ENCODE data around the gene CDCA4.

Gene CDCA4

DNA sequence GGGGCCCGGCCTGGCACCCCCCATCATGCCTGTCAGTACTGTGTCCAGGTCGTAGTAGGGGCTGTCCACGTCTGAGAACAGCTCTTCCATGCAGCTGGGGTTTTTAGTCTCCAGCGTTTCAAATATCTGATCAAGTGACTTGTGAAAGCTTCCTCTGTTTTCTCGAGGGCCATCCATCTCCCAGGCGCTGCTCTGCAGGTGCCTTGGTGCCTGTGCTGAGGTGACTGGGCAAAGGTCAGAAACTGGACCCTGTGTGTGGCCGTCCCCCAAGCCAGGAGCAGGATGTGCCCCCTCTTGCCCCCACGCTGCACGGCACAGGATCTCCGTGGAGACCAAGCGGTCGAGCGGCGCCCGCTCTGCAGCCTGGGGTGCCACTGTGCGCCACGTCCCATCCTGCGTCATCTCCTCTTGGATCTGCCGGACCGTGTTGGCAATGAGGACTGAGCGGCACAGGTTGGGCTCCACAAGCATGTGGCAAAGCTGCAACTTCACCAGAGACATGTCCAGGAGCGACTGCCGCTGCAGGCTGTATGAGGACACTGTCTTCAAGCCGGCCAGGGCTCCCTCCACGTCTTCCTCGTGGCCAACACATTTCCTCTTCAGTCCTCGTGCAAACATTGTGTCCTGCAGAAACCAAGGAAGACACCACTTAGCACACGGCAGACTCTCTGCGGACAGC, 9.4 kb downstream of the CDCA4 start:
- DNase-seq = no peak

GRCh38 chr14:105010891-105011291, 10.0 kb downstream of the CDCA4 start:
- DNase-seq = no peak

DNA sequence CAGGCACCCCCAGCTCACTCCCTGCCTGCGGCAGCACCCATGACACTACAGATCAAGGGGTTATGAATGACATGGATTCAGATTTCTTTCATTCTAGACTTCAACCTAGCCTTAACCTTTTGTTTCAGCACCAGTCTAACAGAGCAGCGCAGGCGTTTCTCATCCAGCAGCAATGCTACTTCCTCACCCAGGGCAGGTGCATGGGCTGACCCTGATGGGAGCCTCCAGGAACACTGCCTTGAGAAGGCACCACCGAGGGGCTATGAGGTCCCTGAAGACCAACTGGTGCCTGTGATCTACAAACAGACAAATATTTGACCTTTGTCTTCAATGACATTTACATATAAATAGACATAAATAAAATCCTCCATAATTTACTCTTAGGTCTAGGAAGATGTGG, 10.8 kb downstream of the CDCA4 start:
- no peak for DNase-seq

GRCh38 chr14:105007593-105008264, 13.2 kb downstream of the CDCA4 start:
- no peak for DNase-seq

DNA sequence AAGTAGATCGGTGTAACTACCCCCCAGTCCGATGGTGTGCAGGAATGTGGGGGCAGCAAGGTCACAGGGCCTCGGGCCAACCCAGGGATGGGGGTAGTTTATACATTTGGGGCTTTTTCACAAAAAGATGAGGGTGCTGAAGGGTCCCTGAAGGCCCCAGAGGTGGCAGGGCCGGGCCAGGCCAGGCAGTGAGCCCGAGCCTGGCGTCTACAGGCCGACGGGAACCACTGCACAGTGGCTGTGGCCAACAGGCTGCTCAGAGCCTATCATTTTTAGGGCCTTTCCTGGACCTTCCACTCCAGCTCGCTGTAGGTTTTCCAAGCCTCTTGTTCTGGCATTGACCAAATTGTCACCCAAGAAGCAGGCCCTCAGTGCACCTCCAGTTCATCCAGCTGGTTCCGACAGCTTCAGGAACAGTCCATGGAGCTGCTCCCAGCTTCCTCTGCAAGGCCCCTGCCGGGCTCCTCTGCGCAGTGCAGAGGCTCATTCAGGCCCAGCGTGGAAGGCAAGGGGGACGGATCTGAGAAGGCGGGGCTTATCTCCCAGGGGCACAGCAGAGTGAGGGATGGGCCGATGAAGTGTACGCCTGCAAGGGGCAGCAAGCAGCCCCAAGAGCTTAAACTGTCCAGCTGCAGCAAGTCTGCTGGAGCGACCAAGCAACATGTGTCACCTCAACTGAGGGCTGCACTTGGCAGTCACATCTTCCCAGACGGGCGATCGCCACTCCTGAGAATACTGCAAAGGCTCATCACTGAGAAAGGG, 13.9 kb downstream of the CDCA4 start:
- DNase-seq = no peak

GRCh38 chr14:105005929-105006830, 14.7 kb downstream of the CDCA4 start:
- no peak for DNase-seq

DNA sequence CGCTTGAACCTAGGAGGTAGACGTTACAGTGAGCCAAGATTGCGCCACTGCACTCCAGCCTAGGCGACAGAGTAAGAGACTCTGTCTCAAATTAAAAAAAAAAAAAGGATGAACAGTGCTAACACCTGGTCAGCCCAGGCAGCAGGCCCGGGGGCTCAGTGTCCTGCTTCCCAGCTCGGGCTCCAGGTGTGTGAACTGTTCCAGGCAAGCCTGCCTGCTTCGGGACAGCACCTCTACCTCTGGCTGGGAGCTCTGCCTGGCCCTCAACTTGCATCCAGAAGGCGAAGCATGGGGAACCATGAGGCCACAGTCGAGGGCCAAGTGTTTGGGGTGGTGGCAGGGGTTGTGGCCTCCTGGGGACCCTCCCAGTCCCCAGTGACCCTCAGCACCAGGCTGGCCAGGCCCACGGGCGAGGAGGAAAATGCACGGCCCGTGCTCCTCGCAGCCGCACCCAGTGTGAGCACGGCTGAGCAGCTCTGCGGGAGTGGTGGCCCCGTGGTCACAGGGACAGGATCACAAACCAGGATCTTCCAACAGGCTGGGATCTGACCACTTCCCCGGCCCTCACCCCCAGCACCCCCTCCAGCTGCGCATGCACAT, 15.5 kb downstream of the CDCA4 start:
- no peak for DNase-seq

DNA sequence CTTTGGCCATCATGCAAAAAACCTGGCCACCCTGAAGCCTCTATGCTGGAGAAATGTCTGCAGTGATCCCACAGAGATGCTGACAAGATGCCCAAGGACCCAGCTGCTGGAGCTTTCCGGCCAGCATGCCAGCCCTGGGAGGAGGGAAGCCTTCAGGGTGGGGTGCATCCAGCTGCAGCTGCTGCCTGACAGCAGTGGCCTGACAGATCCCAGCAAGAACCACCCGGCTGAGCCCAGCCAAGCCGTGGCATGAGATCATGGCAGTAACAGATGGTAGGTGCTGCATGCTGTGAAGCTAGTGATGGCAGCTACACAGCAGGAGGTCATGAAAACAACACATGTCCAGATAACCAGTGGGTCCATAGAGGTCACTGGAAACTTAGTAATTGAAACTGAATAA, 21.5 kb downstream of the CDCA4 start:
- no peak for DNase-seq

DNA sequence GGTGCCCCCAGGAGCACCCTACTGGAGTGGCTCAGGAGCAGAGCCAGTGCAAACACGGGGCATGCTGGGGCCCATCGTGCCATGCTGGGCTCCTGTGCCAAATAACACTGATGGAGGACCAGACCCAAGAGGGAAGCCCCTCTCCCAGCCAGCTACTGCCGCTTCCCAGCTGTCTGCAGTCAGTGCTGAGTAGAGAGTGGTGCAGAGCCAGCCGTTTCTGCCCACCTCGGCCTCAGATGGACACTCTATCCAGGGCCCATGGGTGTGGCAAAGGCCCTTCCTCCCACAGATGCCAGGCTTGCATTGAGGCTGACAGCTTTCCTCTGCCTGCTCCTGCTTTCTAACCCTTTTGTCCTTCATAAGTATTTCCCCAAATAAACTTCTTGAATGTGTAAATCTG, 22.1 kb downstream of the CDCA4 start:
- DNase-seq = no peak

GRCh38 chr14:104996483-104996882, 24.4 kb downstream of the CDCA4 start:
- DNase-seq = no peak

DNA sequence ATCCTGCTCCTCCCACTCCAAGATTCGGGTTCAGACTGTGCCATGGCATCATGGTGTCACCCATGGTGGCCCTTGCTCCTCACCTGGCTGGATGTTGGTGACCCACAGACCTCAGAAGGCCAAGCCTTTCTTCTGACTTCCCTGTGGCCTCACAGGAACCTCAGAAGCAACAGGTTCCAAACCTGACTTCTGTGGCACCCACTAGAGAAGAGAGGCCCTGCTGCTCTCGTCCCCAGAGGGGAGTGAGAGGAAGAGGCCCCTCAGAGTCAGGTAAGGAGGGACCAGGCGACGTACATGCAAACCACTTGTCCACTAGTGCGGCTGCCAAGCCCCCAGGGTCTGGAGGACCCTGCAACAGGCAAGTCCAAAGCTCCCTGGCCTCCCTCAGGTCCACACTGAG, 24.9 kb downstream of the CDCA4 start:
- DNase-seq = no peak

- DNase-seq = no peak
These were observed 25.9 kb downstream of the CDCA4 start for GRCh38 chr14:104994978-104995377.

GRCh38 chr14:104993808-104994591, 26.9 kb downstream of the CDCA4 start:
- no peak for DNase-seq

DNA sequence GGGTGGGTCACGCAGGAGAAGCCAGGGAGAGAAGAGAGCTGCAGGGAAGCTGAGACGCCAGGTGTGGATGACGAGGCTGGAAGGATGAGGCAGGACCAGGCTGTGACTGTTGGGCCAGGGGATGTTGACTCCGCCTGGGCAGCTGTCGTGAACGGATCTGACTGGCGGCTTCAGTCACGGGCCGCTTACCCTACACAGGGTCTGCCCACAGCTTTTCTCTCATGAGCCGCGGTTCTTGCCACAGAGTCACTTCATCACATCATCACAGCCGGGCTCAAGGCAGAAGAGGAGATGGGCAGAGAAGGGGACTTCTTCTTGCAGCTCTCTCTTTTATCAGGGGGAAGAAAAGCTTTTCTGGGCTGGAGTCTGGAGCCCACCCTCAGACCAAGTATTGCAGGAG, 27.6 kb downstream of the CDCA4 start:
- no peak for DNase-seq

DNA sequence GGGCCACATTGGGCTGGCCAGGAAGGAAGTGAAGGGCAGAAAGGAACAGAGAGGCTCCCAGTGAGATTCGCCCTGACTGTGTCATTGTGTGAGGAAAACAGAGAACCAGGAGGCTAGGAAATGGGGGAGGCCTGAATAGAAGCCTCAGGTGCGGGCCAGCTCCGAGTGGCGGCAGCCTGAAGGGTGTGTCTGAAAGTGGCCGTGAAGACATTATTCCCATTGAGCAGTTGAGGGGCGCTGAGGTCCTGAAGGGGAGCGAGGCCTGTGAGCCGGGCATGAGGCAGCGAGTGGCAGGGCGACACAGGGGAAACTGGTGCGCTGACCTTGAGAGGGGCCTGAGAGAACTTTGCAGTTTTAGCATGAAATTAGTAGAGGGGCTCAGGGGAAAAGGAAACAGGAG, 28.4 kb downstream of the CDCA4 start:
- no peak for DNase-seq

DNA sequence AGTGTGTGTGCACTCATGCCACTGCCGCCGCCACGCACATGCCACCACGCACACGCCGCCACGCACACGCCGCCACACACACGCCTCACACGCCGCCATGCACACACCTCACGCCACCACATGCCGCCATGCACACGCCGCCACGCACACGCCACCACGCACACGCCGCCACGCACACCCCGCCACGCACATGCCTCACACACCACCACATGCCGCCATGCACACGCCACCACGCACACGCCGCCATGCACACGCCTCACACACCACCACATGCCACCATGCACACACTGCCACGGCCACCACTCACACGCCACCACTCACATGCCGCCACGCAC, 29.0 kb downstream of the CDCA4 start:
- DNase-seq = no peak

- DNase-seq = no peak
These were observed 31.0 kb downstream of the CDCA4 start for GRCh38 chr14:104989951-104990303.

DNA sequence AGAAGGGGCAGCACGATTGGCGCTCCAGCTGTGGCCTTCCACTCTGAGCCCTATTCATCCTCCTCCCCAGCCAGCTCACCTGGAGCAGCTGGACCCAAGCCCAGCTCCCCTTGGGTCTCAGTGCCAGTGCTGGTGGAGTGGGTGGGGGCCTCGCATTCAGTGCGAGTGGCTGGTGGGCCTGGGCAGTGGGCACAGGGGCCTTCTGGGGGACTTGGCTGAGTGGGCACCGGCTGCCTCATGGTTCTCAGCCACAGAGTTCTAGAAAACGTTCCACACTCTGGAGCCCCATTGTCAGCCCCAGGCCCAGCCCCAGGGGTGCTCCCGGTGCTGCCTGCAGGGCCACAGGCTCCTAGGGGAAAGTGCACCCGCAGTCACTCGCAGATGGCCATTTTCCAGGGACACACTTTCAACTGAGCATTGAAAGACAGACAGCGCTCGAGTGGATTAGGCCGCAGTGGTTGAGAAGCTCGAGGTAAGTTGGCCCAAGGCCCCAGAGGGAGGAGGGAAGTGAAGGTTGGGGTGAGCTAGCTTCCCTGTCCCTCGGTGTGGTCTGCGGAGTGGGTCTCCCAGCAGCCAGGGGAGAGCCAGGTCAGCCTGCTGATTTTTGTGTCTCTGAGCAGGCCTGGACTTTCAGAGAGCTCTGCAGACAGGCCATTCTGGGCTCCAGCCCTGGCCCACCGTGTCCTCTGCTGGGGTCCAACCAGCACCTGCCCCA, 31.5 kb downstream of the CDCA4 start:
- no peak for DNase-seq

- no peak for DNase-seq
These were observed 34.3 kb downstream of the CDCA4 start for GRCh38 chr14:104986487-104987164.

- peak; percentile 86 for DNase-seq
These were observed 35.0 kb downstream of the CDCA4 start, which contains the start of gene CLBA1 for GRCh38 chr14:104985675-104986486. Gene CLBA1 (plus strand): TSS chr14:104985788. CDS start chr14:104986432, 644 bp downstream.
